AG04449 (cell line): ENCODE measurements around the gene UCP2.

Source experiments
- CTCF ChIA-PET: fragments of 350-600 bp; formaldehyde crosslinking; extraction: SDS; loops from one replicate; lab custom pipeline; 2021; ENCODE audit warnings: antibody characterized with exemption; lab: Yijun Ruan, JAX
- POLR2A ChIA-PET: fragments of 400-600, 350-600 bp; formaldehyde crosslinking; extraction: SDS; loops from one replicate; lab custom pipeline; 2020; ENCODE audit warnings: antibody characterized with exemption, inconsistent platforms; lab: Yijun Ruan, JAX
- DNase-seq: peaks from one replicate; pipeline ENCODE4 v3.0.0-alpha.2; 2010; ENCODE audit warnings: low read depth, low spot score
- H3K4me3 ChIP-seq: 2 replicates; pipeline ENCODE4 v1.5.1; 2011; ENCODE audit warnings: low read depth, mild to moderate bottlenecking, control low read depth, low read length
- CTCF ChIP-seq: IDR thresholded peaks from one replicate; pipeline ENCODE4 v1.5.1; 2011; ENCODE audit warnings: mild to moderate bottlenecking, moderate library complexity, low read length, control low read depth, inconsistent platforms; ENCODE audit not compliant: insufficient read depth; ENCODE audit errors: missing control alignments

Gene UCP2

GRCh38 chr11:73982595-73982989 lies at the start of gene UCP2:
Gene UCP2, minus strand, starts transcription at chr11:73982843. Its CDS starts 4,465 bp downstream, at chr11:73978378.
- peak within 1 kb of the TSS; percentile 76 for H3K4me3 ChIP-seq
- TF ChIP-seq CTCF, result no peak
- ChIA-PET POLR2A (interaction anchor here (0.7 kb wide), 1 partner anchor 65 kb away, joined by 3 read pairs; no protein-coding TSS in a partner anchor), CTCF (interaction anchor here (12.0 kb wide), 1 partner anchor 16 kb away, joined by 105 read pairs; no protein-coding TSS in a partner anchor)
- DNase-seq, result no peak

- ChIA-PET CTCF (no interaction called here), POLR2A (no interaction called here)
- no peak overlapping the region for H3K4me3 ChIP-seq
- no peak for TF ChIP-seq CTCF
- DNase-seq, result no peak
These were observed 48.4 kb upstream of the UCP2 start for GRCh38 chr11:74030723-74031676.

- POLR2A ChIA-PET, result no interaction called here
- H3K4me3 ChIP-seq, result no peak overlapping the region
- CTCF ChIA-PET, result no interaction called here
- no peak for DNase-seq
- TF ChIP-seq CTCF, result no peak
These were observed 43.0 kb upstream of the UCP2 start for GRCh38 chr11:74025467-74026166.

- ChIA-PET CTCF (interaction anchor here (0.7 kb wide), 1 partner anchor 34 kb away, joined by 3 read pairs; no protein-coding TSS in a partner anchor), POLR2A (no interaction called here)
These were observed 41.8 kb upstream of the UCP2 start for GRCh38 chr11:74024261-74025029.

GRCh38 chr11:74023276-74023675 lies 40.6 kb upstream of the UCP2 start:
- DNase-seq, result no peak
- H3K4me3 ChIP-seq, result no peak overlapping the region
- no peak for TF ChIP-seq CTCF
- CTCF ChIA-PET, result no interaction called here
- POLR2A ChIA-PET, result no interaction called here

More at GRCh38 chr11:74024261-74025029, 41.8 kb upstream of the UCP2 start:
- no peak for TF ChIP-seq CTCF
- peak; percentile 52 for DNase-seq
- no peak overlapping the region for H3K4me3 ChIP-seq
